Measurements from ENCODE around the gene NAA50.

DNA sequence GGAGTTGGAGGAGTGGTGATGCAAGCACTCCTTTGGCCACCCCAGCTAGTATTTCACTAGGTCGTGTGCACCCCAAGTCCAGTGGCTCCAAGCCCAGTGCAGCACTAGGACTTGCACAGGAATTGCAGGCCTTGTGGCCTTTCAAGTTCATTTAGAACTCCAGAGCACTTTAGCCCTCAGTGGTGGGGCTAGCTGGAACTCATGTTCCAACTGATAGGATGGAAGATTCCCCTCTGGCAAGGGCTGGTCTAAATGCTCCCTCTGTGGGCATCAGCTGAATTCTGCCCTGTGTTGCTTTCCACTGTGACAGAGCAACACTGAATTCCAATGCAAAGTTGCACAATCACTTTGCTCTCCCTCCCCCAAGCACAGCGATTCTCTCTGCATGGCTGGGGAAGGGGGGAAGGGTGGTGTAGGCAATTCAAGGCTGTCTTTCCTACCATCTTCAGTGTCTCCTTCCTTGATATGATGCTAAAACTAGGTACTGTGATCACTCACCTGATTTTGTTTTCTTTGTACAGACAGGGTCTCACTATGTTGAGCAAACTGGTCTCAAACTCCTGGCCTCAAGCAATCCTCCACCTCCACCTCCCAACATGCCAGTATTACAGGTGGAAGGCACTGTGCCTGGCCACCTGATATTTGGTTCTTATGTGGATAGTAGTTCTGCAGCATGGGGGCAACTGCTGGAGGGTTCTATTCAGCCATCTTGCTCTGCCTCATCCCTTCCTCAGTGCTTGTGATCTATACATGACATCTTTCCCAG, 59.9 kb downstream of the NAA50 start:
- TF ChIP-seq, protein P1, sequence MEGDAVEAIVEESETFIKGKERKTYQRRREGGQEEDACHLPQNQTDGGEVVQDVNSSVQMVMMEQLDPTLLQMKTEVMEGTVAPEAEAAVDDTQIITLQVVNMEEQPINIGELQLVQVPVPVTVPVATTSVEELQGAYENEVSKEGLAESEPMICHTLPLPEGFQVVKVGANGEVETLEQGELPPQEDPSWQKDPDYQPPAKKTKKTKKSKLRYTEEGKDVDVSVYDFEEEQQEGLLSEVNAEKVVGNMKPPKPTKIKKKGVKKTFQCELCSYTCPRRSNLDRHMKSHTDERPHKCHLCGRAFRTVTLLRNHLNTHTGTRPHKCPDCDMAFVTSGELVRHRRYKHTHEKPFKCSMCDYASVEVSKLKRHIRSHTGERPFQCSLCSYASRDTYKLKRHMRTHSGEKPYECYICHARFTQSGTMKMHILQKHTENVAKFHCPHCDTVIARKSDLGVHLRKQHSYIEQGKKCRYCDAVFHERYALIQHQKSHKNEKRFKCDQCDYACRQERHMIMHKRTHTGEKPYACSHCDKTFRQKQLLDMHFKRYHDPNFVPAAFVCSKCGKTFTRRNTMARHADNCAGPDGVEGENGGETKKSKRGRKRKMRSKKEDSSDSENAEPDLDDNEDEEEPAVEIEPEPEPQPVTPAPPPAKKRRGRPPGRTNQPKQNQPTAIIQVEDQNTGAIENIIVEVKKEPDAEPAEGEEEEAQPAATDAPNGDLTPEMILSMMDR (IDR thresholded peaks at IDR 0.05; ENCODE audit: low read depth, low read length): no peak
- TF ChIP-seq, protein P2, sequence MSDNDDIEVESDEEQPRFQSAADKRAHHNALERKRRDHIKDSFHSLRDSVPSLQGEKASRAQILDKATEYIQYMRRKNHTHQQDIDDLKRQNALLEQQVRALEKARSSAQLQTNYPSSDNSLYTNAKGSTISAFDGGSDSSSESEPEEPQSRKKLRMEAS (IDR thresholded peaks at IDR 0.05; ENCODE audit: low read depth, low read length): no peak

Measured in NB4 (cell line).